Psoas muscle (tissue), 8 donors: ENCODE measurements around the gene OTUD3. TPM values are rescaled to one million over a fixed set of nuclear protein-coding genes. Genes with fewer than 3 reads are reported as not detected.

ENCODE experiments used
- ATAC-seq, 4 donors: fragments of 200-7000 bp; cut with Tn5 transposase; one replicate each; pipeline ENCODE4 v1.9.1; 2020; ENCODE audit warnings: moderate library complexity in 3 of 4, mild to moderate bottlenecking in 2 of 4
- DNase-seq, 2 donors: peaks; one replicate each; pipeline ENCODE4 v3.0.0-alpha.2; 2020
- H3K27ac ChIP-seq: fragments of 200-600 bp; one replicate; pipeline ENCODE4 v1.8.0; 2022
- H3K27me3 ChIP-seq, 3 donors: fragments of 200-600 bp in 1 of 3; one replicate each; pipeline versions ENCODE4 v1.6.1 to v1.8.0; 2013 to 2022; ENCODE audit warnings: low read length in 2 of 3, mild to moderate bottlenecking in 2 of 3, moderate library complexity in 1 of 3; ENCODE audit not compliant: insufficient read depth in 3 of 3
- H3K36me3 ChIP-seq, 2 donors: fragments of 200-600 bp in 1 of 2; one replicate each; pipeline versions ENCODE4 v1.6.1 to v1.8.0; 2013 to 2022; ENCODE audit warnings: low read depth in 1 of 2, mild to moderate bottlenecking in 1 of 2, moderate library complexity in 1 of 2; ENCODE audit not compliant: insufficient read depth in 1 of 2
- H3K4me1 ChIP-seq: fragments of 200-600 bp; one replicate; pipeline ENCODE4 v1.8.0; 2022
- H3K4me3 ChIP-seq: fragments of 200-600 bp; one replicate; pipeline ENCODE4 v1.8.0; 2022; ENCODE audit warnings: mild to moderate bottlenecking
- H3K9me3 ChIP-seq: fragments of 200-600 bp; one replicate; pipeline ENCODE4 v1.8.0; 2022
- CTCF ChIP-seq: fragments of 200-600 bp; IDR thresholded peaks from one replicate; pipeline ENCODE4 v1.8.0; 2022; ENCODE audit warnings: antibody characterized with exemption
- WGBS, 3 donors: extraction: QIAGEN DNeasy Blood & Tissue Kit; methylation state at CpG; one replicate each; pipeline versions ENCODE4 v1.1.6 to v1.1.7; 2013; 5-methylcytosine and 5-hydroxymethylcytosine counted together
- intact Hi-C, 2 donors: fragments of 100-400 bp; cut with DNase I; formaldehyde crosslinking; loops; one replicate each; pipeline versions ENCODE4 v1.11.0 to v1.14.2; 2022
- polyA plus RNA-seq, 3 donors: library from polyadenylated mRNA; stranded (reverse); fragments of 200-250 nt; gene quantifications; one replicate each; pipeline ENCODE4 v1.2.3, GENCODE V29; 2013
- total RNA-seq, 4 donors: library from RNA; stranded (reverse); fragmentation: NEBNext Ultra II Directional in 2 of 4; extraction: Animal tissue kit (Norgen Biotek cat#: 25700) in 2 of 4; gene quantifications; one replicate each; pipeline versions ENCODE4 v1.2.1 to v1.2.4, GENCODE V29; 2021 to 2023
- donor health status: healthy with polysubstance abuse.
- donor health status: DM: no; HTN: no; CAD: no; lungs with moderate emphysema.
- donor health status: Bipolar disorder and iron deficiency.
- donor health status: healthy.
- donor health status: DM: yes; HTN: yes; CAD: no.
- donor health status: DM: no; HTN: no; CAD: no.
- donor health status: DM: no; HTN: no; CAD: no.
- donor health status: DM: yes; HTN: yes; CAD: no.

Gene OTUD3
- total and polyA plus RNA-seq, 7 donors: 2.3 to 7.6 (median 6.1) TPM

GRCh38 chr1:19920132-19920710, 38.0 kb downstream of the OTUD3 start:
- H3K4me1 ChIP-seq: no peaks in the 10 kb centered on the region
- no peak overlapping the region for H3K4me3 ChIP-seq
- peaks cover 0 to 6% (median 2%) of the 10 kb centered on the region in 3 donors for H3K27me3 ChIP-seq
- DNase-seq: no peak
- TF ChIP-seq CTCF: no peak
- 84 to 91% (median 85%) methylated on average over 19 of the region's 19 CpGs for WGBS, 3 donors
- peaks cover 0 to under 1% of the 10 kb centered on the region in 2 donors for H3K36me3 ChIP-seq
- no peaks in the 10 kb centered on the region for H3K9me3 ChIP-seq
- ATAC-seq: no peak
- H3K27ac ChIP-seq: no peak overlapping the region
- intact Hi-C loops: no loop called here

- Histone ChIP-seq H3K4me1 (no peaks in the 10 kb centered on the region), H3K27ac (no peak overlapping the region), H3K9me3 (no peaks in the 10 kb centered on the region), H3K36me3 (no peaks in the 10 kb centered on the region), H3K4me3 (no peak overlapping the region), H3K27me3 (peaks cover 0 to 6% (median 2%) of the 10 kb centered on the region in 3 donors)
- intact Hi-C loops: no loop called here
- ATAC-seq (no peak), DNase-seq (no peak)
- no peak for TF ChIP-seq CTCF
- WGBS, 3 donors: 54 to 78% (median 59%) methylated on average over 13 of the region's 13 CpGs
Observed at GRCh38 chr1:19921310-19921709, 39.1 kb downstream of the OTUD3 start.

GRCh38 chr1:19922015-19922688, 40.0 kb downstream of the OTUD3 start:
- no peaks in the 10 kb centered on the region for H3K36me3 ChIP-seq
- WGBS, 3 donors: 63 to 68% (median 64%) methylated on average over 15 to 17 of the region's 17 CpGs
- no peaks in the 10 kb centered on the region for H3K9me3 ChIP-seq
- TF ChIP-seq CTCF: no peak
- H3K4me1 ChIP-seq: no peaks in the 10 kb centered on the region
- no peak overlapping the region for H3K4me3 ChIP-seq
- intact Hi-C loops: no loop called here
- DNase-seq (no peak), ATAC-seq (no peak)
- H3K27me3 ChIP-seq: peaks cover 0 to 6% (median 2%) of the 10 kb centered on the region in 3 donors
- no peak overlapping the region for H3K27ac ChIP-seq

GRCh38 chr1:19923137-19923952, 41.1 kb downstream of the OTUD3 start, which contains the start of gene PLA2G2E:
Gene PLA2G2E (minus strand): TSS chr1:19923617. CDS start chr1:19923559, 58 bp downstream.
- no peaks in the 10 kb centered on the region for H3K9me3 ChIP-seq
- ATAC-seq: no peak
- 44 to 48% (median 46%) methylated on average over 14 of the region's 14 CpGs for WGBS, 3 donors
- no peaks in the 10 kb centered on the region for H3K36me3 ChIP-seq
- no peak within 1 kb of the TSS for H3K4me3 ChIP-seq
- no peak within 1 kb of the TSS for H3K27ac ChIP-seq
- no peak for DNase-seq
- H3K4me1 ChIP-seq: no peaks in the 10 kb centered on the region
- intact Hi-C loops: no loop called here
- H3K27me3 ChIP-seq: peaks cover 0 to 6% (median 2%) of the 10 kb centered on the region in 3 donors
- TF ChIP-seq CTCF: no peak
